HG03342 (cell line): ENCODE results near the gene RPP25.
"Not testable (repeated sequence)": the region's sequence is repeated elsewhere in the genome, so short reads cannot be mapped to it uniquely, and the experiment has no call there.

Source experiments
- ATAC-seq: cut with Tn5 transposase; IDR thresholded peaks from one replicate; pipeline ENCODE4 v1.9.1; 2021; ENCODE audit warnings: mild to moderate bottlenecking, moderate library complexity; ENCODE audit not compliant: unreplicated experiment

RPP25 gene

DNA sequence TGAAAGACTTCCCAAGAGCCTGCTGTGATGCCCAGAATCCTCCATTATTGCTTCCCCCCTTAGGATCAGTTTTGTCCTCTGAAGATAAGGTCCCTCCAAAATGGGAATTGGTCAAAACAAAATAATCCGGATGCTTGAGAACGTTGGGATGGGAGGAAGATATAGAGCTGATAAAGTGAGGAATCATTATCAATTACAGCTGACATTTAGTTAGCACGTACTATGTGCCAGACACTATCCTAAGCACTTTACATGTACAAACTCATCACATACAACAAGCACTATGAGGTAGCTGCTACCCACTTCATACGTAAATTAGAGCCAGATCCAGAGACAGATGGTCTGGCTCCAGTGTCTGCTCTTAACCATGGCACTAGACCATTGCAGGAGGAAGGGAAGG is 6.6 kb upstream of the RPP25 start:
- no peak for ATAC-seq

GRCh38 chr15:74962671-74963070 is 6.1 kb upstream of the RPP25 start:
- no peak for ATAC-seq

GRCh38 chr15:74962219-74962618 is 5.6 kb upstream of the RPP25 start:
- ATAC-seq, result no peak

GRCh38 chr15:74961616-74962015 is 5.0 kb upstream of the RPP25 start:
- no peak for ATAC-seq

- no peak for ATAC-seq
Measured at GRCh38 chr15:74960995-74961588, 4.5 kb upstream of the RPP25 start.

- ATAC-seq, result no peak
Measured at GRCh38 chr15:74960286-74960685, 3.7 kb upstream of the RPP25 start.

- ATAC-seq, result no peak
Measured at GRCh38 chr15:74959586-74959939, 3.0 kb upstream of the RPP25 start.

DNA sequence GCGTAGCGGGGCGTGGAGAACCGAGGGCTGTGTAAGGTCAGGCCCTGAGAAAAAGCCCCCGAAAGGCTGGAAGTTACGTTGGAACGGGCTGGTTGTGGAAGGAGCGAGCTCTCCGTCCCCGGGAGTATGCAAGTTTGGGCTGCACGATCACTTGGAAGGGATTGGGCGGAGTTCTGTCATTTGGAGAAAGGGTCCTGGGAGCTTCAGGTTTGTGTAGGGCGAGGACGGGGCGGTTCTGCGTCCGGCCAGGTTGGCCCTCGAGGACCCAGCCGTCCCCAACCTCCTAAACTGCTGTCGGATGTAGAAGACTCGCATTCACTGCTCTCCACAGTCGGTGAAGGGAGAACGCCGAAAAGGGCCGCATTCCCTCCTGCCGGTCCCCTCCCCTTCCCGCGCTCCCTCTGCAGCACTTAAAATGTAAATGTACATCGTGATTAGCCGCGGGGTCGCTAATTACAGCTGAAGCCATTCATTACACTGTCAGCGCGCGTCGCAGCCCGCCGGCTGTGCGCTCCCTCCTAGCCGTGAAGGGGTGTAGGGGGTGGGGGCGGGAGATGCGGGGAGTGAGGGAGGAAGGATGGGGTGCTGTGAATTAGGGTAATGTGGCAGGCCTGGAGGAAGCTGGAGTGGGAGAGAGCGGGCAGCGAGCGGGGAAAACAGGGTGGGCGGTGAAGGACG is 2.5 kb upstream of the RPP25 start:
- ATAC-seq, result no peak

DNA sequence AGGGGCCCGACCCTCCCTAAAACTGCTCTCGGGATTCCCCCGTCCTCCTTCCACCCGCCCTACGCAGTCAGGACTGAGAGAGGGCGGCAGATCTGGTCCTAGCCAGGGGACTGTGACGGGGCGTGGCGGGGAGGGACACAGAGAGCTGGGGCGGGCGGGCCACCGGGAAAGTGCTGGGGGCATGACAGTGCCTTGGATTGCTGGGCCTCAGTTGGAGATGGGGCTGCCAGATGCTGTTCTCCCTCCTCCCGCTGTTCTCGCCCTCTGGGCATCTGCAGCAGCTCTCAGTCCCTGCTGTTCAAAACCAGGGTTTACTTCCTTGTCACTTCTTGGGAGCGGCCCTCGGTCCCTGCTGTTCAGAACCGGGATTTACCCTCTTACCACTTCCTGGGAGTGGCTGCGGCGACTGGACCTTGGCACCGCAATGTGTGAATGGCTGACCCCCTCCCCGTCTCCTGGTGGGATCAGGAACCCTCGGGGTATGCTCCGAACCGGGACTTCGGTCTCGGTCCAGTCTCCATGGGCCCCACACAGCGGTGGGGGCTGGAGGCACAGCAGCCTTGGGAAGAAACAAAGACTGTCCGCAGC is 1.8 kb upstream of the RPP25 start:
- no peak for ATAC-seq

DNA sequence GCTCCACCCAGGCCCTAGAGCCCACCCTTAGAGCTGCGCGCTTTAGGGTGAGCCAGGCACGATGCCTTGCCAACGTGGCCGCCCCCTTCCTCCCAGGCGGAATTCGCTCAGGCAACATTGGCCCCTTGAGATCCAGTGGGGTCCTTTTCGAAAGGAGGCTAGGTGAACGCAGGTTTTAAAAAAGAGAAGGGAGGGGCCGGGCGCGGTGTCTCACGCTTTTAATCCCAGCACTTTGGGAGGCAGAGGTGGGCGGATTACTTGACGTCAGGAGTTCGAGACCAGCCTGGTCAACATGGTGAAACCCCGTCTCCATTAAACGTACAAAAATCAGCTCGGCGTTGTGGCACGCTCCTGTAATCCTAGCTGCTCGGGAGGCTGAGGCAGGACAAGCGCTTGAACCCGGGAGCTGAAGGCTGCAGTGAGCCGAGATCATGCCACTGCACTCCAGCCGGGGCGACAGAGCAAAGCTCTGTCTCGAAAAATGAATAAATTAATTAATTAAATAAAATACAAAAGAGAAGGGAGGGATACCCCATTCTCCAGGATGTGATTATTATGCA is 984 bp upstream of the RPP25 start:
- ATAC-seq, result no peak

GRCh38 chr15:74955796-74956647 is 550 bp downstream of the RPP25 start:
- ATAC-seq, result peak; percentile 35

- no peak for ATAC-seq
Measured at GRCh38 chr15:74955017-74955416, 1.6 kb downstream of the RPP25 start.

DNA sequence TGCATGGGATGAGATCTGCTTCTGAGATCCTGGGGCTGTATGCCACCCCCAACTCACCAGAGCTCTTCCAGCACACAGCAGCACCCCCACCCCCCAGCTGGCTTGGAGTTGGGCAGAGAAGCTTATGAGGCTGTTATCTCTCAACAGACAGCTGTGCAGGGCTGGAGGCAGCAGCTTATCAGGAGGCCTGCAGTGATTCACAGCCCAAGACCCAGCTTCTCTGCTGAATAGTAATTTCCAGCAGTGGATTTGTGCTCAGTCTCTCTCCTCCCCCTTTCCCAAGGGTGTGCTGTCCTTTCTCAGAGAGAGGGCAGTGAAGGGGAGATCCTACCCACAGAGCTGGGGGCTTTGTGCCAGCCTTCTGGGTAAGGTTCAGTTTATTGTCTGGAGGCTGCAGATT is 2.1 kb downstream of the RPP25 start:
- ATAC-seq, result no peak

- no peak for ATAC-seq
Measured at GRCh38 chr15:74951006-74951405, 5.6 kb downstream of the RPP25 start.

- no peak for ATAC-seq
Measured at GRCh38 chr15:74950078-74950908, 6.3 kb downstream of the RPP25 start.

DNA sequence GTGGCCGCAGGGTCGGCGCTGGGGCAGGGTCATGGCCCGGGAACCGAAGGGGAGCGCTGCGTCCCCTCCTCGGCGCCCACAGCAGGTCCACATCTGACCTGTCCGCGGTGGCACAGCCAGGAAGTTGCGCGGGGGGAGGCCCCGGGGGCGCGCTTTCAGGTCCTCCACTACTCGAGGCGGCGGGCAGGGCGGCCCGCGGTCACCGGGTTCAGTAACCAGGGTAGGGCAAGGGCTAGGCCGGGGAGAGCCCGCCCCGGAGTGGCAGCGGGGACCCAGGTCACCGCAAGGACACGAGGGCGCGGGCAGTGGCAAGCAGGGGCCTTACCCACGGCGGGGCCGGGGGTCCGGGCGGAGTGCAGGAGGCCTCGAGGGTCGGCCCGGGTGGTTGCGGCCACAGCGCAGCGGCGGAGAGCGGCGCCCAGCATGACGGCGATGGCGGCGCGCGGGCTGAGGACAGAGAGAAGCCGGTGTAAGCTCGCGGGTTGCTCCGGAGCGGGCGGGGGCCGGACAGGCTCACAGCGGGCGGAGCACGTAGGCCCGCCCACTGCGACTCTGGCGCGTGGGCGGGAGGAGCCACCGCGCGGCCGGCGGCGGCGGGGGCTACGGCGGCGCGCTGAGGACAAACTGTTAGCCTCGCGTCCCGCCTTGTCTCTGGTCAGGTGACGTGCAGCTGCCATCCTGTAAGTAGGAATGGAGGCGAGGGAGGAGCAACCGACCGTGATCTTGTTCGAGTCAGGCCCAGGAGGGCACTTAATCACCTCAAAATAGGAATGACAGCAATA is 18.8 kb downstream of the RPP25 start, which contains the start of gene COX5A:
Gene COX5A (minus strand): TSS at position 484 of the 782 bp plus-strand sequence. CDS start 59 bp downstream, at position 425.
- peak; percentile 88 for ATAC-seq

DNA sequence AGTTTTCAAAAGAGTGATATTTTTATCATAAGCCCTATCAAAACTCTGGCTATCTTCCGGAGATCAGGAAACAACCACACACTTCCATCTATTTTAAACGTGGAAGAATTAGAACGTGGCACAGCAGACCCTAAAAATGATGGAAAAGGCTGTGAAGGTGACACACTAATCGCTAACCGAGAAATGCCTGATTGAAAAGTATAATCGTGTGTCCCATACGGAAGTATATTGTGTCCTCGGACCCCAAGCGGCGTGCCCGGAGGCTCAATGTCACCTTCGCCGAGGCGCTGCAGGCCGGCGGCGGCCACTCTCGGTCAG is 19.3 kb downstream of the RPP25 start:
- ATAC-seq, result no peak

DNA sequence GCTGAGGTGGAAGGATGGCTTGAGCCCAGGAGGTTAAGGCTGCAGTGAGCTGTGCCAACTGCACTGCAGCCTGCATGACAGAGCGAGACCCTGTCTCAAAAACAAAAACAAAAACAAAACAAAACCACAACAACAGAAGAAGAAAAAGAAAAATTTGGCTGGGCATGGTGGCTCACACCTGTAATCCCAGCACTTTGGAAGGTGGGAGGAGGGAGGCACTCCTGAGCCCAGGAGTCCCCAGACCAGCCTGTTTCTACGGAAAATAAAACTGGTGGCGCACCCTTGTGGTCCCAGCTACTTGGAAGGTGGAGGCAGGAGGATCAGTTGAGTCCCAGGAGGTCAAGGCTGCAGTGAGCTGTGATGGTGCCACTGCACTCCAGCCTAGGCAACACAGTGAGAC is 21.4 kb downstream of the RPP25 start:
- not testable (repeated sequence) for ATAC-seq

DNA sequence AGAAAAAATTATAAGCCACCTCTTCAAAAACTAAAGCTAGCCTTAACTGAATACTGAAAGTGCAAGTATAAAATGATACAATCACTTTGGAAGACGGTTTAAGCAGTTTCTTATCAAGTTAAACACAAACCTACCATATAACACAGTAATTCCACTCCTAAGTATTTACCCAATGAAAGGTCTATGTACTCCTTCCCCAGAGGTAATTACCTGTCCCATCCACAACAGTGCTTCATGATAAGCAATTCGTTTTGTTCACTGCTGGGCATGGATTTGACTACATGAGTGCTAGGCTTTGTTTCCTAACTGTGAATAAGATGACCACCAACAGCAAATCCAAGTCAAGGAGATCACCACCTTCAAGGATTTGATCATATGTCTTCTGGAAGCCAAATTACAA is 23.0 kb downstream of the RPP25 start:
- ATAC-seq, result no peak

DNA sequence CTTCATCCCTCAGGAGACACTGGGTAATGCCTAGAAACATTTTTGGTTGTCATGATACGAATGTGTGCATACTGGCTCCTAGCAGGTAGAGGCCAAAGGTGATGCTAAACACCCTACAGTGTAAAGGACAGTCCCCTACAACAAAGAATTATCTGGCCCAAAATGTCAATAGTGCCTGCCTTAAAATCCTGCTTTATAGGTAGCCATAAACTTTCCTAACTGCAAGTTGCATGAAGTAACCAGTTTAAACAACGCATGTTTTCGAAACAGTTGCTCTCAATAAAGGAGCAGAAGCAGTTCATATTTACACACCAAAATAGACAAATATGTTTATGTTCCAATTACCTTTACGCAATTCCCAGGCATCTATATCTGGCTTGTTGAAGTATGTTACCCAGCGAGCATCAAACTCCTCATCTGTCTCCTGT is 27.8 kb downstream of the RPP25 start:
- ATAC-seq, result no peak
